Muscle of back (tissue), 11 donors: ENCODE results near the gene ATP6V1E1. TPM values are rescaled to one million over a fixed set of nuclear protein-coding genes. Genes with fewer than 3 reads are reported as not detected.

Experiments
- DNase-seq, 3 donors: peaks; one replicate each; pipeline versions ENCODE4 v3.0.0 to v3.0.0-alpha.2; 2013
- polyA plus RNA-seq, 10 donors: library from polyadenylated mRNA; unstranded; fragments of 120-200 nt; gene quantifications; one replicate each; pipeline ENCODE4 v1.2.1, GENCODE V29; 2013; ENCODE audit not compliant: insufficient read length in 10 of 10

ATP6V1E1 gene
- polyA plus RNA-seq, 10 donors, result 64.4 to 88.1 (median 75.9) TPM

- DNase-seq, result no peak
Measured at GRCh38 chr22:17549183-17549582, 79.4 kb downstream of the ATP6V1E1 start.

DNA sequence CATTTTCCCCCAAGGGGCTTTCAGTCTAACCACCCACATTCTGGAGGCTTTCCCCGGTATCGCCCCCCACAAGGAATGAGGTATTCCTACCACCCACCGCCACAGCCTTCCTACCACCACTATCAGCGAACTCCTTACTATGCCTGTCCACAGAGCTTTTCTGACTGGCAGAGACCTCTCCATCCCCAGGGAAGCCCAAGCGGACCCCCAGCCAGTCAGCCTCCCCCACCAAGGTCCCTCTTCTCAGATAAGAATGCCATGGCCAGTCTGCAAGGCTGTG is 79.9 kb downstream of the ATP6V1E1 start:
- DNase-seq, result no peak

GRCh38 chr22:17548010-17548755 is 80.4 kb downstream of the ATP6V1E1 start:
- DNase-seq, result no peak

- no peak for DNase-seq
Measured at GRCh38 chr22:17542452-17542851, 86.1 kb downstream of the ATP6V1E1 start.

Other genes starting within 250 kb of the ATP6V1E1 start
- gene SLC25A18, start 65.3 kb downstream of the ATP6V1E1 start, polyA plus RNA-seq, result under 1 TPM; 0.30 to 0.67 (median 0.52) TPM
- 10 to 100 TPM; 32.0 to 50.0 (median 42.4) TPM for gene BCL2L13, start 10.0 kb upstream of the ATP6V1E1 start, polyA plus RNA-seq
- gene BID, start 145.7 kb upstream of the ATP6V1E1 start, polyA plus RNA-seq, result 10 to 100 TPM; 16.0 to 26.5 (median 20.0) TPM